GM15510 (cell line): ENCODE results near the gene PPL.

Experiments
- POLR2A ChIP-seq: IDR thresholded peaks from 3 replicates; pipeline ENCODE4 v1.6.1; 2011; ENCODE audit warnings: borderline replicate concordance; ENCODE audit not compliant: insufficient read length; ENCODE audit errors: extremely low read depth

The PPL gene

GRCh38 chr16:4927661-4928060, 9.3 kb downstream of the PPL start:
- TF ChIP-seq POLR2A: no peak

GRCh38 chr16:4926928-4927327, 10.0 kb downstream of the PPL start:
- no peak for TF ChIP-seq POLR2A

GRCh38 chr16:4925791-4926190, 11.2 kb downstream of the PPL start:
- no peak for TF ChIP-seq POLR2A

GRCh38 chr16:4925293-4925607, 11.7 kb downstream of the PPL start:
- TF ChIP-seq POLR2A: no peak

- no peak for TF ChIP-seq POLR2A
Measured at GRCh38 chr16:4924593-4925292, 12.2 kb downstream of the PPL start.

- no peak for TF ChIP-seq POLR2A
Measured at GRCh38 chr16:4923853-4924252, 13.1 kb downstream of the PPL start.

- no peak for TF ChIP-seq POLR2A
Measured at GRCh38 chr16:4922721-4923342, 14.1 kb downstream of the PPL start.

- TF ChIP-seq POLR2A: no peak
Measured at GRCh38 chr16:4920826-4921225, 16.1 kb downstream of the PPL start.

GRCh38 chr16:4918781-4919251, 18.1 kb downstream of the PPL start:
- no peak for TF ChIP-seq POLR2A

- TF ChIP-seq POLR2A: no peak
Measured at GRCh38 chr16:4917117-4917516, 19.8 kb downstream of the PPL start.

- no peak for TF ChIP-seq POLR2A
Measured at GRCh38 chr16:4915226-4915761, 21.7 kb downstream of the PPL start.

GRCh38 chr16:4914528-4915225, 22.3 kb downstream of the PPL start:
- TF ChIP-seq POLR2A: no peak

GRCh38 chr16:4913774-4914525, 23.0 kb downstream of the PPL start:
- no peak for TF ChIP-seq POLR2A

- no peak for TF ChIP-seq POLR2A
Measured at GRCh38 chr16:4913130-4913773, 23.7 kb downstream of the PPL start.
